ENCODE results near the gene RALGAPA2. TPM values are rescaled to one million over a fixed set of nuclear protein-coding genes. Genes with fewer than 3 reads are reported as not detected.

RALGAPA2 gene
- 4.5 and 8.1 TPM in 2 replicates for total RNA-seq

GRCh38 chr20:20712474-20713243 is at the start of gene RALGAPA2:
RALGAPA2 (minus strand) TSS chr20:20712644; CDS start chr20:20712480, 164 bp downstream.

GRCh38 chr20:20367575-20368417 is 344.6 kb downstream of the RALGAPA2 start, which contains the start of gene INSM1:
INSM1 (plus strand) TSS chr20:20368104; CDS start chr20:20368268, 164 bp downstream.

